Activated T-helper 1 cell treated with anti-CD3 and anti-CD28 coated beads, Interleukin-12 subunit alpha, Interleukin-12 subunit beta, Interleukin-2, Interleukin-4 antibody, amounts not matched to agents 30 ng/mL and 10 ng/mL and 1 ng/mL, durations not matched to agents 14 hours and 24 hours and 36 hours (primary cell): ENCODE data around the gene APBA1. TPM values are rescaled to one million over a fixed set of nuclear protein-coding genes. Genes with fewer than 3 reads are reported as not detected.
"Not testable (repeated sequence)": the region's sequence is repeated elsewhere in the genome, so short reads cannot be mapped to it uniquely, and the experiment has no call there.

Experiments used
- DNase-seq: peaks from one replicate; pipeline ENCODE4 v3.0.0; 2021; ENCODE audit warnings: low spot score
- H3K27ac Mint-ChIP-seq: one replicate; pipeline ENCODE4 v1.8.0; 2021; ENCODE audit warnings: mild to moderate bottlenecking, mixed read lengths
- H3K27me3 Mint-ChIP-seq: one replicate; pipeline ENCODE4 v1.8.0; 2022; ENCODE audit warnings: mild to moderate bottlenecking, moderate library complexity, mixed read lengths; ENCODE audit not compliant: insufficient read depth
- H3K36me3 Mint-ChIP-seq: one replicate; pipeline ENCODE4 v1.8.0; 2021; ENCODE audit warnings: low read depth, mixed read lengths
- H3K4me1 Mint-ChIP-seq: one replicate; pipeline ENCODE4 v1.8.0; 2021; ENCODE audit warnings: low read depth, mixed read lengths
- H3K4me3 Mint-ChIP-seq: one replicate; pipeline ENCODE4 v1.8.0; 2021; ENCODE audit warnings: mild to moderate bottlenecking, moderate library complexity, mixed read lengths
- H3K9me3 Mint-ChIP-seq: one replicate; pipeline ENCODE4 v1.8.0; 2021; ENCODE audit warnings: mixed read lengths
- intact Hi-C: fragments of 100-400 bp; cut with micrococcal nuclease; formaldehyde crosslinking; loops from one replicate; pipeline ENCODE4 v1.15.1; 2024
- total RNA-seq: library from RNA; stranded (reverse); gene quantifications from 2 replicates; pipeline ENCODE4 v1.2.3, GENCODE V29; 2022

APBA1 gene
- total RNA-seq, 1 donor from 2014 or later = 3.5 TPM

DNA sequence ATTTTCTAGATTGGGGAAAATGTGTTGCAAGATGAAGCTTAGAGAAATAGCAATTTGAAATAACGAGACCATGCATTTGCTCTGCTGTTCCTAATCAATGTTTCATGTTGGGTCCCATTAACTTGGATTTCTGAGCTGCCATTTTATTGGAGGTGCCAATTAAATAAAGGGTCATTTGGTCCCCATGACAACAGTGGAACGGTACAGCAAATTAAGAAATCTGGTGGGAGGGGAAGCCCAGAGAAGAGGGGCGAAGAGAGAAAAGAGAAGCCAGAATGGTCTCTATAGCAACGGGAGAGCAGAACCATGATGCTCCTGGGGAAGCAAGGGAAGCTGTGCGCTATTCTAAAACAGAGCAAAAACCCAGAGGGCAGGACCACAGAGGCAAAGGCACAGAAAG lies 226.9 kb downstream of the APBA1 start:
- Mint-ChIP-seq H3K9me3 (no peaks in the 10 kb centered on the region), H3K4me1 (peaks cover 10% of the 10 kb centered on the region), H3K4me3 (no peak overlapping the region), H3K27me3 (peaks cover 1% of the 10 kb centered on the region), H3K36me3 (no peaks in the 10 kb centered on the region), H3K27ac (no peak overlapping the region)
- intact Hi-C loops = no loop called here
- no peak for DNase-seq

DNA sequence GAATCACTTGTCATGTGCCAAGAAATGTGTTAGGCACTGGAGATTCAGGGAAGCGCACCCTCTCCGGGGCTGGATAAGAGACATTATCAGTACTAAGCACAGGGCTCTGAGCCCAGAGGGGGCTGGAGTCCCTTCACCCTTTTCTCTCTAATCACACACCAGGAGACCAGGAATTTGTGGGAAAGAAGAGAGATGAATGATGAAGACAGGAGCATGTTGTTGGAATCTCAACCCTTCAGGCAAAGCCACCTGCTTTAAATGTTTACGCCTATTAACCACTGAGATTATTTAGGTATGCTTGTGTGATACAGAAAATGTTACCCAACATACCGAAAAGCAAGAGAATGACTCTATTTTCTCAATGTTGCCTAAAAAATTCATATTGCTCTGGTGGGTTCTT lies 227.4 kb downstream of the APBA1 start:
- no peak overlapping the region for H3K27ac Mint-ChIP-seq
- no peaks in the 10 kb centered on the region for H3K36me3 Mint-ChIP-seq
- H3K27me3 Mint-ChIP-seq = peaks cover 1% of the 10 kb centered on the region
- H3K4me3 Mint-ChIP-seq = no peak overlapping the region
- H3K9me3 Mint-ChIP-seq = no peaks in the 10 kb centered on the region
- intact Hi-C loops = no loop called here
- DNase-seq = no peak
- H3K4me1 Mint-ChIP-seq = peaks cover 8% of the 10 kb centered on the region

GRCh38 chr9:69444021-69444420 lies 228.2 kb downstream of the APBA1 start:
- H3K27me3 Mint-ChIP-seq = peaks cover 1% of the 10 kb centered on the region
- intact Hi-C loops = no loop called here
- no peak for DNase-seq
- H3K4me1 Mint-ChIP-seq = peaks cover 14% of the 10 kb centered on the region
- no peaks in the 10 kb centered on the region for H3K9me3 Mint-ChIP-seq
- H3K36me3 Mint-ChIP-seq = no peaks in the 10 kb centered on the region
- no peak overlapping the region for H3K4me3 Mint-ChIP-seq
- no peak overlapping the region for H3K27ac Mint-ChIP-seq

DNA sequence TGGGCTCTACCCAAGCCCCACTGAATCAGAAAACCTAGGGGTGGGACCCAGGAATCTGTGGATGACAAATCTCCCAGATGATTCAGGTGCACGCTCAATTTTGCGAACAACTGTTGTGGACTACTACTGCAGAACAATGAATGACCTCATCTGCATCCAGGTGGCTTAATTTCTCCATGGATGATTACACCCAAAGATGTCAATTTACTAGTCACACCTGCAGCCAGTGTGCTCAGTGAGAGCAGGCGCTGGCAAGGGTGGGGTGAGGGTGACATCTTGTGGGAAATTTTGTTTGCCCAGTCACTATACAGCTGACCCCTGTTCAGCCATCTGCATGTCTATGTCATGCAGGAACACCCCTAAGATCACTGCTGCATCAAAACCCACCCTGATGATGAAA lies 229.0 kb downstream of the APBA1 start:
- Mint-ChIP-seq H3K9me3 (no peaks in the 10 kb centered on the region), H3K4me3 (no peak overlapping the region), H3K27ac (no peak overlapping the region), H3K36me3 (no peaks in the 10 kb centered on the region), H3K27me3 (peaks cover 1% of the 10 kb centered on the region), H3K4me1 (peaks cover 14% of the 10 kb centered on the region)
- intact Hi-C loops = no loop called here
- no peak for DNase-seq

- Mint-ChIP-seq H3K27me3 (peaks cover 1% of the 10 kb centered on the region), H3K9me3 (no peaks in the 10 kb centered on the region), H3K4me3 (no peak overlapping the region), H3K27ac (no peak overlapping the region), H3K36me3 (no peaks in the 10 kb centered on the region), H3K4me1 (peaks cover 14% of the 10 kb centered on the region)
- intact Hi-C loops = no loop called here
- no peak for DNase-seq
Observed at GRCh38 chr9:69442486-69442885, 229.7 kb downstream of the APBA1 start.

DNA sequence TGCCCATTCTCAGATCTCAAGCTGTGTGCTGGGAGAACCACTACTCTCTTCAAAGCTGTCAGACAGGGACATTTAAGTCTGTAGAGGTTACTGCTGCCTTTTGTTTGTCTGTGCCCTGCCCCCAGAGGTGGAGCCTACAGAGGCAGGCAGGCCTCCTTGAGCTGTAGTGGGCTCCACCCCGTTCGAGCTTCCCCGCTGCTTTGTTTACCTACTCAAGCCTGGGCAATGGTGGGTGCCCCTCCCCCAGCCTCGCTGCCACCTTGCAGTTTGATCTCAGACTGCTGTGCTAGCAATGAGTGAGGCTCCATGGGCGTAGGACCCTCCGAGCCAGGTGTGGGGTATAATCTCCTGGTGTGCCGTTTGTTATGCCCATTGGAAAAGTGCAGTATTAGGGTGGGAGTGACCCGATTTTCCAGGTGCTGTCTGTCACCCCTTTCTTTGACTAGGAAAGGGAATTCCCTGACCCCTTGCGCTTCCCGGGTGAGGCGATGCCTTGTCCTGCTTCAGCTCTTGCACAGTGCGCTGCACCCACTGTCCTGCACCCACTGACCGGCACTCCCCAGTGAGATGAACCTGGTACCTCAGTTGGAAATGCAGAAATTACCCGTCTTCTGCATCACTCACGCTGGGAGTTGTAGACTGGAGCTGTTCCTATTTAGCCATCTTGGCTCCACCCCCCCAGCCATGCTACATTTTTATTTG lies 231.8 kb downstream of the APBA1 start:
- H3K27ac Mint-ChIP-seq, H3K27me3 Mint-ChIP-seq, intact Hi-C loops, H3K9me3 Mint-ChIP-seq, H3K4me3 Mint-ChIP-seq, H3K36me3 Mint-ChIP-seq, DNase-seq: not testable (repeated sequence)
- H3K4me1 Mint-ChIP-seq = peaks cover 14% of the 10 kb centered on the region

GRCh38 chr9:69439654-69440053 lies 232.5 kb downstream of the APBA1 start:
- H3K9me3 Mint-ChIP-seq, H3K27ac Mint-ChIP-seq, H3K4me3 Mint-ChIP-seq: not testable (repeated sequence)

GRCh38 chr9:69433968-69434367 lies 238.2 kb downstream of the APBA1 start:
- Mint-ChIP-seq H3K36me3 (no peaks in the 10 kb centered on the region), H3K9me3 (no peaks in the 10 kb centered on the region), H3K4me3 (no peak overlapping the region), H3K27ac (no peak overlapping the region), H3K4me1 (no peaks in the 10 kb centered on the region), H3K27me3 (no peaks in the 10 kb centered on the region)
- no peak for DNase-seq
- intact Hi-C loops = no loop called here

More at GRCh38 chr9:69439654-69440053, 232.5 kb downstream of the APBA1 start:
- intact Hi-C loops, H3K27me3 Mint-ChIP-seq, DNase-seq, H3K36me3 Mint-ChIP-seq: not testable (repeated sequence)
- peaks cover 14% of the 10 kb centered on the region for H3K4me1 Mint-ChIP-seq

- Mint-ChIP-seq H3K4me3 (no peak overlapping the region), H3K4me1 (no peaks in the 10 kb centered on the region), H3K27ac (no peak overlapping the region), H3K9me3 (no peaks in the 10 kb centered on the region), H3K36me3 (no peaks in the 10 kb centered on the region), H3K27me3 (no peaks in the 10 kb centered on the region)
- DNase-seq = no peak
- intact Hi-C loops = no loop called here
Observed at GRCh38 chr9:69433392-69433791, 238.8 kb downstream of the APBA1 start.

DNA sequence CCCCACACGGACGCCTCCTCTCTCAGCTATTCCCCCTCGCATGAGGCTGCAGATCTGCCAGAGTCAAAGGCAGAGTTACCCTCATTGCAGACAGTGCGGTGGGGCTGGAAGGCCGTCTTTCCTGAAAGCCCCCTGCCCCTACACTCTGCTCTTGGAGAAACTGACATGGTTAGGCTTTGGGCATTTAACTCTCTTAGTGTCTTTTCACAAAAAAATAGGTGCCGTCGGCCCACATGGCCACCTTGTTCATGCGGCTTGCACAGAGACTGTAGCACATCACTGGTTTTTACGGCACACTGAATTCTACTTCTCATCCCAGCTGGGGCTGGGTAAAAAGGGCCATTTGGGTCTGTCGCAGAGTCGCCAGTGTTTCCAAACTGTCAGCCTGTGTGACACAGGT lies 239.5 kb downstream of the APBA1 start:
- H3K27ac Mint-ChIP-seq = no peak overlapping the region
- H3K4me1 Mint-ChIP-seq = no peaks in the 10 kb centered on the region
- intact Hi-C loops = no loop called here
- H3K27me3 Mint-ChIP-seq = no peaks in the 10 kb centered on the region
- no peaks in the 10 kb centered on the region for H3K36me3 Mint-ChIP-seq
- no peaks in the 10 kb centered on the region for H3K9me3 Mint-ChIP-seq
- no peak for DNase-seq
- H3K4me3 Mint-ChIP-seq = no peak overlapping the region

DNA sequence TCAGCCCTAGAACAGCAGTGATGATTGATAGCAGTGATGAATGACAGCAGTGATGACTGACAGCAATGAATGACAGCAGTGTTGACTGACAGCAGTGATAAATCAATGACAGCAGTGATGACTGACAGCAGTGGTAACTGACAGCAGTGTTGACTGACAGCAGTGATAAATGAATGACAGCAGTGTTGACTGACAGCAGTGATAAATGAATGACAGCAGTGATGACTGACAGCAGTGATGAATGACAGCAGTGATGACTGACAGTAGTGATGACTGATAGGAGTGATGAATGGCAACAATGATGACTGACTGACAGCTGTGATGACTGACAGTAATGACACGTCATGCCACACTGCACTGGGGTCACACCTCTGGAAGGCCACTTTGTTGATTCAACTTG lies 240.4 kb downstream of the APBA1 start:
- Mint-ChIP-seq H3K9me3 (no peaks in the 10 kb centered on the region), H3K27me3 (no peaks in the 10 kb centered on the region), H3K4me3 (no peak overlapping the region), H3K27ac (no peak overlapping the region), H3K4me1 (no peaks in the 10 kb centered on the region), H3K36me3 (no peaks in the 10 kb centered on the region)
- intact Hi-C loops = no loop called here
- DNase-seq = no peak

GRCh38 chr9:69431203-69431602 lies 241.0 kb downstream of the APBA1 start:
- no peaks in the 10 kb centered on the region for H3K36me3 Mint-ChIP-seq

GRCh38 chr9:69430206-69430605 lies 242.0 kb downstream of the APBA1 start:
- DNase-seq = no peak
- no peaks in the 10 kb centered on the region for H3K4me1 Mint-ChIP-seq
- no peak overlapping the region for H3K4me3 Mint-ChIP-seq
- H3K9me3 Mint-ChIP-seq = no peaks in the 10 kb centered on the region
- intact Hi-C loops = no loop called here
- no peaks in the 10 kb centered on the region for H3K27me3 Mint-ChIP-seq
- H3K36me3 Mint-ChIP-seq = no peaks in the 10 kb centered on the region
- H3K27ac Mint-ChIP-seq = no peak overlapping the region

More at GRCh38 chr9:69431203-69431602, 241.0 kb downstream of the APBA1 start:
- intact Hi-C loops = no loop called here
- no peaks in the 10 kb centered on the region for H3K4me1 Mint-ChIP-seq
- no peaks in the 10 kb centered on the region for H3K9me3 Mint-ChIP-seq
- no peak overlapping the region for H3K27ac Mint-ChIP-seq
- no peaks in the 10 kb centered on the region for H3K27me3 Mint-ChIP-seq
- DNase-seq = no peak
- no peak overlapping the region for H3K4me3 Mint-ChIP-seq

DNA sequence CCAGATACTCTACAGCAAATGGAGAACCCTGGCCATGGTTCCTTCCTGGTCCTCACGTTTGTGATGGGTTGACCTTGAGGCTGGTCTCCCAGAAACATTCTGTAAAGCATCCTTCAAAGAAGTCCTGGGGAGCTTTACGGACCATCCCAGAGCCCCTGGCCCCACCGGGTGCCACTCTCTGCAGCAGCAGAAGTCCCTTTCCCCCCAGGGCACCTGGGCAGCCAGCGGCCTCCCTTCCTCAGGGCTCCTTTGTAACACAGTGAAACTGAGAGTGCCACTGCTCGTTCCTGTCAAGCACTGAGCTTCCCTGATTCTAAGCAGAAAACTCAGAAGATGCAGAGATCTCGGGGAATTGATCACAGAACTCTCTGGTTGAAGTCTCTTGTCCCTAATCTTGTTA lies 242.9 kb downstream of the APBA1 start:
- Mint-ChIP-seq H3K27ac (no peak overlapping the region), H3K9me3 (no peaks in the 10 kb centered on the region), H3K4me1 (no peaks in the 10 kb centered on the region), H3K36me3 (no peaks in the 10 kb centered on the region), H3K4me3 (no peak overlapping the region), H3K27me3 (no peaks in the 10 kb centered on the region)
- DNase-seq = no peak
- intact Hi-C loops = loop anchor here (10.0 kb wide), 1 partner anchor 326 kb away; no protein-coding TSS in a partner anchor
